K562 (cell line): ENCODE measurements around the gene DNAJB13. TPM values are rescaled to one million over a fixed set of nuclear protein-coding genes. Genes with fewer than 3 reads are reported as not detected.

ENCODE experiments used
- BACH1 ChIP-seq: fragments of 200-800 bp; sonication (Bioruptor generic); IDR thresholded peaks from 2 replicates; pipeline ENCODE4 v1.6.1; 2016; ENCODE audit warnings: missing genetic modification characterization, missing compliant biosample characterization
- ELF4 ChIP-seq: fragments of 450-650 bp; formaldehyde crosslinking; IDR thresholded peaks from 2 replicates; pipeline ENCODE4 v1.4.0; 2022; ENCODE audit warnings: missing genetic modification characterization
- GTF2E2 ChIP-seq: fragments of 200-800 bp; sonication (Bioruptor generic); IDR thresholded peaks from 2 replicates; pipeline ENCODE4 v1.6.1; 2016; ENCODE audit warnings: missing genetic modification characterization, missing compliant biosample characterization
- MAFF ChIP-seq: IDR thresholded peaks from 2 replicates; pipeline ENCODE4 v1.6.1; 2012; ENCODE audit warnings: low read length, improper control_type of control experiment
- MAFG ChIP-seq: fragments of 450-650 bp; conservative IDR thresholded peaks from 2 replicates; pipeline ENCODE4 v1.6.1; 2016; ENCODE audit warnings: missing genetic modification characterization, missing compliant biosample characterization
- MECOM ChIP-seq: fragments of 250-450 bp; sonication (Bioruptor Pico); IDR thresholded peaks from 2 replicates; pipeline ENCODE4 v1.8.0; 2022; ENCODE audit warnings: inconsistent platforms
- NFE2L1 ChIP-seq: fragments of 450-650 bp; IDR thresholded peaks from 2 replicates; pipeline ENCODE4 v1.6.1; 2016; ENCODE audit warnings: missing genetic modification characterization, low read depth, mild to moderate bottlenecking, missing compliant biosample characterization, moderate library complexity, borderline replicate concordance
- NFIX ChIP-seq: fragments of 250-450 bp; sonication (Bioruptor Pico); IDR thresholded peaks from 2 replicates; pipeline ENCODE4 v1.4.0; 2020; ENCODE audit warnings: low read depth, mild to moderate bottlenecking, moderate library complexity
- PURB ChIP-seq: sonication (generic); formaldehyde crosslinking; IDR thresholded peaks from 2 replicates; pipeline ENCODE4 v1.9.0; 2021; ENCODE audit warnings: low read depth, mild to moderate bottlenecking, missing genetic modification reagents
- RNF2 ChIP-seq: sonication (generic); IDR thresholded peaks from 2 replicates; pipeline ENCODE4 v1.6.1; 2016
- STAT6 ChIP-seq: sonication (generic); formaldehyde crosslinking; IDR thresholded peaks from 2 replicates; pipeline ENCODE4 v1.8.1; 2023; ENCODE audit warnings: mild to moderate bottlenecking, missing genetic modification reagents
- TCF7L2 ChIP-seq: fragments of 150-350 bp; IDR thresholded peaks from 2 replicates; pipeline ENCODE4 v1.6.1; 2016; ENCODE audit warnings: low read depth, mild to moderate bottlenecking, low read length, moderate library complexity
- U2AF2 ChIP-seq: fragments of 200-400 bp; formaldehyde crosslinking; optimal IDR thresholded peaks from 2 replicates; pipeline ENCODE3; 2017; ENCODE audit warnings: low read depth, mild to moderate bottlenecking, low read length
- ZBTB26 ChIP-seq: fragments of 450-650 bp; formaldehyde crosslinking; IDR thresholded peaks from 2 replicates; pipeline ENCODE4 v1.4.0; 2022; ENCODE audit warnings: missing genetic modification characterization
- ZKSCAN3 ChIP-seq: fragments of 250-450 bp; sonication (Bioruptor Pico); IDR thresholded peaks from 2 replicates; pipeline ENCODE4 v1.4.0; 2020
- ZNF3 ChIP-seq: fragments of 250-450 bp; sonication (Bioruptor Pico); IDR thresholded peaks from 2 replicates; pipeline ENCODE4 v1.5.0; 2021; ENCODE audit warnings: mild to moderate bottlenecking, moderate library complexity
- ZNF316 ChIP-seq: fragments of 450-650 bp; IDR thresholded peaks from 2 replicates; pipeline ENCODE4 v1.6.1; 2016
- ZNF431 ChIP-seq: sonication (generic); formaldehyde crosslinking; IDR thresholded peaks from 2 replicates; pipeline ENCODE4 v1.8.0; 2022; ENCODE audit warnings: mild to moderate bottlenecking, missing genetic modification reagents
- ZNF449 ChIP-seq: fragments of 250-450 bp; sonication (Bioruptor Pico); IDR thresholded peaks from 2 replicates; pipeline ENCODE4 v1.8.0; 2022; ENCODE audit warnings: moderate library complexity, mild to moderate bottlenecking, inconsistent platforms
- polyA plus RNA-seq, 8 experiments: library from polyadenylated mRNA; depleted of rRNA in 4 of 8; stranded (reverse) in 5 of 8; unstranded in 3 of 8; fragments of >200 nt; fragmentation: Nextera tagmentation in 2 of 8; fragmentation: Illumina TruSeq in 1 of 8; extraction: Ambion mirVana in 2 of 8; extraction: Trizol in 1 of 8; gene quantifications; 2 replicates each; pipeline versions ENCODE4 v1.2.1 to v1.2.3, GENCODE V29; 2011 to 2014; ENCODE audit warnings: inconsistent platforms in 1 of 8, missing spikeins in 1 of 8
- total RNA-seq, 7 experiments: library from RNA; depleted of rRNA in 6 of 7; stranded (reverse); fragments of >200 nt in 6 of 7; fragmentation: Illumina TruSeq in 2 of 7; extraction: Trizol in 2 of 7; gene quantifications; 2 replicates each; pipeline versions ENCODE4 v1.2.1 to v1.2.3, GENCODE V29; 2011 to 2021; ENCODE audit warnings: low replicate concordance in 1 of 7
- TF ChIP-seq, protein P1 (sequence below), 2 experiments: fragments of 450-650 bp in 1 of 2; sonication (generic) in 1 of 2; formaldehyde crosslinking; conservative IDR thresholded peaks; 2 replicates each; pipeline versions ENCODE4 v1.4.0 to v1.8.1; 2020 to 2022; ENCODE audit warnings: mild to moderate bottlenecking in 1 of 2, missing genetic modification reagents in 1 of 2
- TF ChIP-seq, protein P2 (sequence below): fragments of 450-650 bp; IDR thresholded peaks from 2 replicates; pipeline ENCODE4 v1.6.1; 2016; ENCODE audit warnings: antibody characterized with exemption
- TF ChIP-seq, protein P3 (sequence below), 2 experiments: fragments of 450-650 bp in 1 of 2; sonication (generic) in 1 of 2; formaldehyde crosslinking in 1 of 2; IDR thresholded peaks in 1 of 2; conservative IDR thresholded peaks in 1 of 2; 2 replicates each; pipeline versions ENCODE4 v1.6.1 to v1.8.1; 2016 to 2023; ENCODE audit warnings: mild to moderate bottlenecking in 2 of 2, moderate library complexity in 2 of 2, inconsistent platforms in 1 of 2, missing genetic modification reagents in 1 of 2

The DNAJB13 gene
- total and polyA plus RNA-seq, 9 of the 15 experiments (the other 6 are each of a cell fraction or from before 2014, with no cell fraction given): 0.14 TPM; not detected in 8

- TF ChIP-seq NFE2L1 (tag) (peak; percentile 52; the same call in 1 of the 2 replicates), BACH1 (tag) (peak; percentile 59; the same call in 1 of the 2 replicates), RNF2 (no peak), ZBTB26 (no peak), GTF2E2 (tag) (no peak), MAFF (peak; percentile 63), MAFG (tag) (peak; percentile 85), STAT6 (CRISPR knock-in tag) (no peak), PURB (no peak), NFIX (CRISPR knock-in tag) (no peak), ZNF316 (peak; percentile 86), TCF7L2 (no peak), ZNF431 (CRISPR knock-in tag) (no peak), ZNF3 (CRISPR knock-in tag) (no peak), MECOM (CRISPR knock-in tag) (no peak), ZNF449 (no peak), ELF4 (CRISPR knock-in tag) (no peak), U2AF2 (no peak), ZKSCAN3 (CRISPR knock-in tag) (no peak)
- TF ChIP-seq, protein P1, sequence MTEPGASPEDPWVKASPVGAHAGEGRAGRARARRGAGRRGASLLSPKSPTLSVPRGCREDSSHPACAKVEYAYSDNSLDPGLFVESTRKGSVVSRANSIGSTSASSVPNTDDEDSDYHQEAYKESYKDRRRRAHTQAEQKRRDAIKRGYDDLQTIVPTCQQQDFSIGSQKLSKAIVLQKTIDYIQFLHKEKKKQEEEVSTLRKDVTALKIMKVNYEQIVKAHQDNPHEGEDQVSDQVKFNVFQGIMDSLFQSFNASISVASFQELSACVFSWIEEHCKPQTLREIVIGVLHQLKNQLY (CRISPR knock-in tag; conservative IDR thresholded peaks at IDR 0.05): no peak
- TF ChIP-seq, protein P2, sequence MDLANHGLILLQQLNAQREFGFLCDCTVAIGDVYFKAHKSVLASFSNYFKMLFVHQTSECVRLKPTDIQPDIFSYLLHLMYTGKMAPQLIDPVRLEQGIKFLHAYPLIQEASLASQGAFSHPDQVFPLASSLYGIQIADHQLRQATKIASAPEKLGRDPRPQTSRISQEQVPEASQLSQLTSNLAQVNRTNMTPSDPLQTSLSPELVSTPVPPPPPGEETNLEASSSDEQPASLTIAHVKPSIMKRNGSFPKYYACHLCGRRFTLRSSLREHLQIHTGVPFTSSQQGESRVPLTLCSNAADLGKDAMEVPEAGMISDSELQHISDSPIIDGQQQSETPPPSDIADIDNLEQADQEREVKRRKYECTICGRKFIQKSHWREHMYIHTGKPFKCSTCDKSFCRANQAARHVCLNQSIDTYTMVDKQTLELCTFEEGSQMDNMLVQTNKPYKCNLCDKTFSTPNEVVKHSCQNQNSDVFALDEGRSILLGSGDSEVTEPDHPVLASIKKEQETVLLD: no peak
- TF ChIP-seq, protein P3, sequence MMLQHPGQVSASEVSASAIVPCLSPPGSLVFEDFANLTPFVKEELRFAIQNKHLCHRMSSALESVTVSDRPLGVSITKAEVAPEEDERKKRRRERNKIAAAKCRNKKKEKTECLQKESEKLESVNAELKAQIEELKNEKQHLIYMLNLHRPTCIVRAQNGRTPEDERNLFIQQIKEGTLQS (IDR thresholded peaks at IDR 0.05): no peak
- TF ChIP-seq, protein P3 (CRISPR knock-in tag; conservative IDR thresholded peaks at IDR 0.05): no peak
Measured at GRCh38 chr11:73902303-73902702, 48.5 kb upstream of the DNAJB13 start (continued).
